ENCODE data around the gene TSR1.

Gene TSR1

GRCh38 chr17:2282297-2282873, 53.9 kb downstream of the TSR1 start:
- 95% methylated on average over 3 to 4 of the region's 7 CpGs for WGBS, 2 experiments (ENCODE audit: insufficient coverage in 2 of 2)
- H3K9me3 ChIP-seq (ENCODE audit: control insufficient read depth, low read length), result no peaks in the 10 kb centered on the region
- H3K4me1 ChIP-seq (ENCODE audit: control insufficient read depth, insufficient read depth, low read length, poor library complexity, severe bottlenecking), result peaks cover 10% of the 10 kb centered on the region
- H3K36me3 ChIP-seq (ENCODE audit: control insufficient read depth, insufficient read depth, low read length), result peaks cover 90% of the 10 kb centered on the region
- H3K4me3 ChIP-seq (ENCODE audit: extremely low read depth, insufficient read depth, low read length, poor library complexity, severe bottlenecking), result no peak overlapping the region
- H3K27ac ChIP-seq (ENCODE audit: low read depth, low read length, severe bottlenecking), result peak overlapping the region; percentile 41

GRCh38 chr17:2279707-2280106, 56.5 kb downstream of the TSR1 start:
- Histone ChIP-seq H3K4me1 (ENCODE audit: control insufficient read depth, insufficient read depth, low read length, poor library complexity, severe bottlenecking) (peaks cover 10% of the 10 kb centered on the region), H3K36me3 (ENCODE audit: control insufficient read depth, insufficient read depth, low read length) (peaks cover 82% of the 10 kb centered on the region), H3K27ac (ENCODE audit: low read depth, low read length, severe bottlenecking) (no peak overlapping the region), H3K9me3 (ENCODE audit: control insufficient read depth, low read length) (no peaks in the 10 kb centered on the region), H3K4me3 (ENCODE audit: extremely low read depth, insufficient read depth, low read length, poor library complexity, severe bottlenecking) (no peak overlapping the region)
- WGBS, 2 experiments (ENCODE audit: insufficient coverage in 2 of 2), result 95 to 96% methylated on average over 6 to 7 of the region's 9 CpGs

GRCh38 chr17:2277429-2278170, 58.7 kb downstream of the TSR1 start:
- WGBS, 2 experiments (ENCODE audit: insufficient coverage in 2 of 2), result 90 to 96% methylated on average over 2 to 6 of the region's 9 CpGs
- H3K4me1 ChIP-seq (ENCODE audit: control insufficient read depth, insufficient read depth, low read length, poor library complexity, severe bottlenecking), result peaks cover under 1% of the 10 kb centered on the region
- no peak overlapping the region for H3K27ac ChIP-seq (ENCODE audit: low read depth, low read length, severe bottlenecking)
- H3K9me3 ChIP-seq (ENCODE audit: control insufficient read depth, low read length), result no peaks in the 10 kb centered on the region
- no peak overlapping the region for H3K4me3 ChIP-seq (ENCODE audit: extremely low read depth, insufficient read depth, low read length, poor library complexity, severe bottlenecking)
- H3K36me3 ChIP-seq (ENCODE audit: control insufficient read depth, insufficient read depth, low read length), result peaks cover 84% of the 10 kb centered on the region

GRCh38 chr17:2275722-2276121, 60.5 kb downstream of the TSR1 start:
- H3K4me1 ChIP-seq (ENCODE audit: control insufficient read depth, insufficient read depth, low read length, poor library complexity, severe bottlenecking), result no peaks in the 10 kb centered on the region
- no peaks in the 10 kb centered on the region for H3K9me3 ChIP-seq (ENCODE audit: control insufficient read depth, low read length)
- peaks cover 74% of the 10 kb centered on the region for H3K36me3 ChIP-seq (ENCODE audit: control insufficient read depth, insufficient read depth, low read length)
- no CpG with 5 or more reads among the region's 1 CpG for WGBS, 2 experiments (ENCODE audit: insufficient coverage in 2 of 2)
- H3K4me3 ChIP-seq (ENCODE audit: extremely low read depth, insufficient read depth, low read length, poor library complexity, severe bottlenecking), result no peak overlapping the region
- H3K27ac ChIP-seq (ENCODE audit: low read depth, low read length, severe bottlenecking), result no peak overlapping the region

GRCh38 chr17:2274414-2274813, 61.8 kb downstream of the TSR1 start:
- peaks cover 74% of the 10 kb centered on the region for H3K36me3 ChIP-seq (ENCODE audit: control insufficient read depth, insufficient read depth, low read length)
- no peaks in the 10 kb centered on the region for H3K4me1 ChIP-seq (ENCODE audit: control insufficient read depth, insufficient read depth, low read length, poor library complexity, severe bottlenecking)
- H3K4me3 ChIP-seq (ENCODE audit: extremely low read depth, insufficient read depth, low read length, poor library complexity, severe bottlenecking), result no peak overlapping the region
- H3K9me3 ChIP-seq (ENCODE audit: control insufficient read depth, low read length), result no peaks in the 10 kb centered on the region
- no peak overlapping the region for H3K27ac ChIP-seq (ENCODE audit: low read depth, low read length, severe bottlenecking)
- WGBS, 2 experiments (ENCODE audit: insufficient coverage in 2 of 2), result 83% methylated on average over 1 of the region's 2 CpGs; no CpG with 5 or more reads in 1 of the 2 experiments

Measured in mesodermal cell (in vitro differentiated cells).